ENCODE measurements around the gene ANKRD10. TPM values are rescaled to one million over a fixed set of nuclear protein-coding genes. Genes with fewer than 3 reads are reported as not detected.
A peak's percentile ranks its signal among the peaks of the same experiment; 100 is the strongest.

The ANKRD10 gene
- total RNA-seq, 1 experiment from 2014 or later, result 120 TPM

- CTCF ChIA-PET, result interaction anchor here (0.6 kb wide), 1 partner anchor 30 kb away, joined by 3 read pairs; no protein-coding TSS in a partner anchor
- Mint-ChIP-seq H3K36me3 (ENCODE audit: insufficient read depth, unreplicated experiment) (peaks cover 14% of the 10 kb centered on the region), H3K9me3 (ENCODE audit: low read depth, unreplicated experiment) (no peaks in the 10 kb centered on the region), H3K27me3 (ENCODE audit: unreplicated experiment) (no peaks in the 10 kb centered on the region), H3K4me3 (ENCODE audit: low read depth, unreplicated experiment) (no peak overlapping the region), H3K27ac (ENCODE audit: unreplicated experiment) (peak overlapping the region; percentile 67), H3K4me1 (ENCODE audit: low read depth, unreplicated experiment) (no peaks in the 10 kb centered on the region)
- intact Hi-C loops (cut with micrococcal nuclease; ENCODE audit: unreplicated experiment), result no loop called here
- no TSS peak for BruUV-seq (replicated peaks)
- DNase-seq, result peak; percentile 62
- TF ChIP-seq, protein P1, sequence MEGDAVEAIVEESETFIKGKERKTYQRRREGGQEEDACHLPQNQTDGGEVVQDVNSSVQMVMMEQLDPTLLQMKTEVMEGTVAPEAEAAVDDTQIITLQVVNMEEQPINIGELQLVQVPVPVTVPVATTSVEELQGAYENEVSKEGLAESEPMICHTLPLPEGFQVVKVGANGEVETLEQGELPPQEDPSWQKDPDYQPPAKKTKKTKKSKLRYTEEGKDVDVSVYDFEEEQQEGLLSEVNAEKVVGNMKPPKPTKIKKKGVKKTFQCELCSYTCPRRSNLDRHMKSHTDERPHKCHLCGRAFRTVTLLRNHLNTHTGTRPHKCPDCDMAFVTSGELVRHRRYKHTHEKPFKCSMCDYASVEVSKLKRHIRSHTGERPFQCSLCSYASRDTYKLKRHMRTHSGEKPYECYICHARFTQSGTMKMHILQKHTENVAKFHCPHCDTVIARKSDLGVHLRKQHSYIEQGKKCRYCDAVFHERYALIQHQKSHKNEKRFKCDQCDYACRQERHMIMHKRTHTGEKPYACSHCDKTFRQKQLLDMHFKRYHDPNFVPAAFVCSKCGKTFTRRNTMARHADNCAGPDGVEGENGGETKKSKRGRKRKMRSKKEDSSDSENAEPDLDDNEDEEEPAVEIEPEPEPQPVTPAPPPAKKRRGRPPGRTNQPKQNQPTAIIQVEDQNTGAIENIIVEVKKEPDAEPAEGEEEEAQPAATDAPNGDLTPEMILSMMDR (IDR thresholded peaks at IDR 0.05; ENCODE audit: unreplicated experiment), result no peak
Measured at GRCh38 chr13:110874508-110874960, 40.3 kb downstream of the ANKRD10 start.

GRCh38 chr13:110873639-110874507, 41.0 kb downstream of the ANKRD10 start:
- no peak for DNase-seq
- Mint-ChIP-seq H3K9me3 (ENCODE audit: low read depth, unreplicated experiment) (no peaks in the 10 kb centered on the region), H3K4me3 (ENCODE audit: low read depth, unreplicated experiment) (no peak overlapping the region), H3K27ac (ENCODE audit: unreplicated experiment) (no peak overlapping the region), H3K36me3 (ENCODE audit: insufficient read depth, unreplicated experiment) (peaks cover 14% of the 10 kb centered on the region), H3K4me1 (ENCODE audit: low read depth, unreplicated experiment) (no peaks in the 10 kb centered on the region), H3K27me3 (ENCODE audit: unreplicated experiment) (no peaks in the 10 kb centered on the region)
- TF ChIP-seq, protein P1 (IDR thresholded peaks at IDR 0.05; ENCODE audit: unreplicated experiment), result no peak
- intact Hi-C loops (cut with micrococcal nuclease; ENCODE audit: unreplicated experiment), result no loop called here
- BruUV-seq (replicated peaks), result no TSS peak
- CTCF ChIA-PET, result interaction anchor here (0.6 kb wide), 1 partner anchor 30 kb away, joined by 3 read pairs; no protein-coding TSS in a partner anchor

DNA sequence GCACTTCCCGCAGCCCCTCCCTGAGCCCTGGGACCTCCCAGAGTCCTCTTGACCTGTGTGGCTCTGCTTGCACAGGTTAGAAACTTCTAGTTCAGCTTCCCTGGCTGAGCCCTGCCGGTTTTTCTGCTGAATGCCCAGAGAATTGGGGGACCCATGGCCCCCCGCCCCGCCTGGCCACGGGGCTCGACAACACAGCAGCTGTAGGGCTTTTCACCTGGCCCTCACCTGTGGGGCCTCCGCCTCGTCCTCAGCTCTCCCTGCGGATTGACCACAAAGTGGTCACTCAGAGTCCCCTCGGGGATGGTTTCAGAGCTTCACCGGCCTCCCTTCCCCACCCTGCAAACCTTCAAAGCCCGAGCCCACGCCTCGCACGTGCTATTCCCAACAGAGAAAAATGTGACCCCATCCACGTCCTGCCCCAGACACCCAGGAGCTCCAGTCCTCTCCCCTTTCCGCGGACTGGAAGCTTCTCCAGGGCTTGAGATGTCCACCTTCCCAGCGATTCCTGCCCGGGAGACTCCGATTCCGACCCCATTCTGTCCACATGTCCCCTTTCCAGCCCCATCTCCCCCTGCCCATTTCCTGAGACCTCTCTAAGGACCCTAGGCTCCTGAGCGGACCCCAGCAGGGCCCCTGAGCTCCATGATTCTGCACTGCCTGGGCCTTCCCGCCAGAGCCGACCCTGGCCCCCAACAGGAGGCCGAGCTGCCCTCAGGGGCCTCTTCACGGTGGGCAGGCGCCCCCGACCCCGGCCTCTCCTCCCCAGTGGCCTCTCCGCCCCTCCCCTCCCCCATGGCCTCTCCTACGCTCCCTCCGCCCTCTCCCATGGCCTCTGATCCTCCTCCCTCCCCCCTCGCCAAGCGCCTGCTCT, 41.9 kb downstream of the ANKRD10 start:
- intact Hi-C loops (cut with micrococcal nuclease; ENCODE audit: unreplicated experiment), result no loop called here
- Mint-ChIP-seq H3K4me1 (ENCODE audit: low read depth, unreplicated experiment) (no peaks in the 10 kb centered on the region), H3K9me3 (ENCODE audit: low read depth, unreplicated experiment) (no peaks in the 10 kb centered on the region), H3K27me3 (ENCODE audit: unreplicated experiment) (no peaks in the 10 kb centered on the region), H3K27ac (ENCODE audit: unreplicated experiment) (no peak overlapping the region), H3K36me3 (ENCODE audit: insufficient read depth, unreplicated experiment) (peaks cover 7% of the 10 kb centered on the region), H3K4me3 (ENCODE audit: low read depth, unreplicated experiment) (no peak overlapping the region)
- CTCF ChIA-PET, result no interaction called here
- TF ChIP-seq, protein P1 (IDR thresholded peaks at IDR 0.05; ENCODE audit: unreplicated experiment), result no peak
- DNase-seq, result no peak
- BruUV-seq (replicated peaks), result no TSS peak

GRCh38 chr13:110872034-110872767, 42.7 kb downstream of the ANKRD10 start:
- Mint-ChIP-seq H3K4me1 (ENCODE audit: low read depth, unreplicated experiment) (no peaks in the 10 kb centered on the region), H3K36me3 (ENCODE audit: insufficient read depth, unreplicated experiment) (peaks cover 7% of the 10 kb centered on the region), H3K4me3 (ENCODE audit: low read depth, unreplicated experiment) (no peak overlapping the region), H3K9me3 (ENCODE audit: low read depth, unreplicated experiment) (no peaks in the 10 kb centered on the region), H3K27ac (ENCODE audit: unreplicated experiment) (no peak overlapping the region), H3K27me3 (ENCODE audit: unreplicated experiment) (no peaks in the 10 kb centered on the region)
- no peak for DNase-seq
- CTCF ChIA-PET, result no interaction called here
- BruUV-seq (replicated peaks), result no TSS peak
- TF ChIP-seq, protein P1 (IDR thresholded peaks at IDR 0.05; ENCODE audit: unreplicated experiment), result no peak
- intact Hi-C loops (cut with micrococcal nuclease; ENCODE audit: unreplicated experiment), result no loop called here

Data from Calu3 (cell line).